ENCODE results near the gene MPPED1.

The MPPED1 gene

DNA sequence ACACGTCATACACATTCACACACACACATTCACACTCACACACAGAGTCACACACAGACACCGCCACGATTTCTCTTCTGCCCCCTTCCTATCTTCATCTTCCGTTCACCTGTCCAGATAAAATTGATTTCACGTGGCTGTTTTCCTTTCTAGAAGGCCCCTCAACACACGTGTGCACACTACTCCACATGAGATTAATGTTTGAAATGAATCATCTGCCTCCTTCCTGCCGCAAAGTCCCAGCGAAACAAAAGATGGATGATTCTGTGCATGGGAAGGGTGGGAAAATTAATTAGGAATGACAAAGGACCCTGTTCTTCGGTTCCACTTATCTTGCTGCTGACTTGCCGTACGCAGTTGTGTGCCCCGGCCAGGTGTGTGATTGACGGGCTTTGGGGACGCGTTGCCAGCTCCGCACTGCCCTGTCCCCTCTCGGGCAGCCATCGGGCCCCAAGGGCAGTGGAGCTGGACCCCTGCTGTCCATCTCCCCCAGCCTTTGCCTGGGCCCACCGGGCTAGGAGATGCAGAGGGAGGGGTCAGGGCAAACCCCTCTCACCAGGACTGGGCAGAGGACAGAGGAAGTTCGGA lies 73.8 kb downstream of the MPPED1 start:
- Mint-ChIP-seq H3K27ac (no peak overlapping the region), H3K27me3 (ENCODE audit: low read depth) (no peaks in the 10 kb centered on the region), H3K4me3 (no peak overlapping the region), H3K36me3 (ENCODE audit: low read depth) (no peaks in the 10 kb centered on the region), H3K4me1 (ENCODE audit: low read depth) (peaks cover 6% of the 10 kb centered on the region), H3K9me3 (no peaks in the 10 kb centered on the region)

DNA sequence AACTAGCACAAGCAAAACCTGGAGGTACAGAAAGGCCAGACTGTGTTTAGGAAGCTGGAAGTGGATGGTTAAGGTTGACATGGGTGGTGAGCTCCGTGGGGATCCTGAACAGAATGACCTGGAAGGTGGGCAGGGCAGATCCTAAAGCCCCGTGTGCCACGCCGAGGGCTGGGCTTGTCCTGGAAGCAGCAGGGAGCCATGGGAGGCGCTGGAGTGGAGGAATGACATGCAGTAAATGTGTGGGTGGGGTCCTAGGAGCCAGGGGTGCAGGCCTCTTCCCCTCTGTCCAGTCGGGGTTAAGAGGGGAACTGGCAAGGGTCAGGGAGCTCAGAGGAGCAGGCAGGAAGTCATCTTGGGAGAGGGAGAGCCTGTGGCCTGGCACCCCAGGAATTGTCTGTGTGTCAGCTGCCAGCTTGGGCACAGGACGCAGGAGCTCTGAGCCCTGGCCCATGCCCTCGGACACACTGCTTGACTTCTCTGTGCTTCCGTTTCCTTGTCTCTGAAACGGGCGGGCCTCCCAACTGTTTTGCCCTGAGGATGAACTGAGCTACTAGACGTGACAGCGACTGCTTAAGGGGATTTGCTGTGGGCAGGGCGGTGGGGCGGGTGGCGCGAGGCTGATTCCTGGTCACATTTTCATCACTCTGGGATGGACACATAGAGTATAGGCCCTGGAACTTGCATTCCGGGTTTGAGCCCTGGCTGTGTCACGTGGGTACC lies 75.7 kb downstream of the MPPED1 start:
- Mint-ChIP-seq H3K4me1 (ENCODE audit: low read depth) (no peaks in the 10 kb centered on the region), H3K27me3 (ENCODE audit: low read depth) (no peaks in the 10 kb centered on the region), H3K27ac (no peak overlapping the region), H3K4me3 (no peak overlapping the region), H3K9me3 (peaks cover 10% of the 10 kb centered on the region), H3K36me3 (ENCODE audit: low read depth) (no peaks in the 10 kb centered on the region)

DNA sequence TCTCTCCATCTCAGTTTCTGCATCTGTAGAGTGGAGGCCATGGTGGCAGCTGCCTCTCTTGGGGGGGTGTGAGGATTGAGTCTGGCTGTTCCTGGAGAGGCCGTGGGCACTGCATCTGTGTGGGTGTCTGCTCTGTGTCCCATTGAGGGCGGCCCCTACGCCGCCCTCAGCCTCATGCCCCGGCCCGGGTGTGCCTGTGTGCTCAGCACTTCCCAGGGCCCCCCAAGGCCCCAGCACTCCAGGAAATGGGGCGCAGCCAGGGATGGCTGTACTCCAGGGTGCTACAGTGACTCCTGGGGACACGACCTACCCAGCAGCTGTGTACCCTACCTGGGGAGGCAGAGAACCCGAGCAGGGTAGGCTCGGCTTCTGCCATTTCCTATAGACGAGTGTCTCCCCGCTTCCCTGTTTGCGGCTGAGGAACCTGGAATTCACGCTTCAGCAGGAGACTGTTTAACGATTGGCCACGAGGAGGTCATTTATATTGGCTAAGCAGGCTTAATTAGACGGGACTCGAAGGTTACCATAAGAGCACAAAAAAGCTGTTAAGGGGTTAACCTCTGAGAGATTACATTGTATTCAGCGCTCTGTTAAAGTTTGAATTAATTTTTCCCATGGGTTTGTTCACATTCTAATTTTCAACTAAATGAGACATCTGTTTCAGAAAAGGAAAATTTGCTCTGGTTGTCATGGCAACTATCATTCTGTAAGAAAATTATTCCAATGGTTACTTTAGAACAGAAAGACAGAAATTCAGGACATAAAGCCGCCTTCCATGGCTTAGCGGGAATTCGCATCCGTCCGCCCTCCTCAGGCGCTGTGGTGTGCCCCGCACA lies 76.4 kb downstream of the MPPED1 start:
- no peaks in the 10 kb centered on the region for H3K27me3 Mint-ChIP-seq (ENCODE audit: low read depth)
- H3K36me3 Mint-ChIP-seq (ENCODE audit: low read depth), result no peaks in the 10 kb centered on the region
- H3K4me1 Mint-ChIP-seq (ENCODE audit: low read depth), result no peaks in the 10 kb centered on the region
- H3K9me3 Mint-ChIP-seq, result peaks cover 10% of the 10 kb centered on the region
- no peak overlapping the region for H3K27ac Mint-ChIP-seq
- H3K4me3 Mint-ChIP-seq, result no peak overlapping the region

DNA sequence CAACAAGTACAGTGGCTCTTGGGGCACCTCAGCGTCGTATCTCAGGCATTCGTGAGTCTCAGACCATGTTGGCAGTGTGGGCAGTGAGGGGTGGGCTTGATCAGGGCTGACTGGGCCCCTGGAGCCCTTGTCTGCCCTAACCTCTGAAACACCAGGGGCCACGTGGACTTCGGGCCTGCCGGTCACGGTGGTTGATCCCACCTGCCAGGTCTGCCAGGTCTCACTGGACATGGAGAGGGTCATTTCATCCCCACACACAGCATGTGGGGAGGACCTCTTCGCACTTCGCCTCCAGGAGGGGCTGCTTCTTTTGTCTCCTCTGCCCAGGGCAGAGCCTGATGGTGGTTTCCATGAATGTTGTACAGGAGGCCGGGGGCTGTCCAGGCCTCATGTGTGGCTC lies 77.1 kb downstream of the MPPED1 start:
- H3K9me3 Mint-ChIP-seq, result peaks cover 10% of the 10 kb centered on the region
- H3K27ac Mint-ChIP-seq, result no peak overlapping the region
- H3K36me3 Mint-ChIP-seq (ENCODE audit: low read depth), result no peaks in the 10 kb centered on the region
- H3K27me3 Mint-ChIP-seq (ENCODE audit: low read depth), result no peaks in the 10 kb centered on the region
- no peaks in the 10 kb centered on the region for H3K4me1 Mint-ChIP-seq (ENCODE audit: low read depth)
- no peak overlapping the region for H3K4me3 Mint-ChIP-seq

DNA sequence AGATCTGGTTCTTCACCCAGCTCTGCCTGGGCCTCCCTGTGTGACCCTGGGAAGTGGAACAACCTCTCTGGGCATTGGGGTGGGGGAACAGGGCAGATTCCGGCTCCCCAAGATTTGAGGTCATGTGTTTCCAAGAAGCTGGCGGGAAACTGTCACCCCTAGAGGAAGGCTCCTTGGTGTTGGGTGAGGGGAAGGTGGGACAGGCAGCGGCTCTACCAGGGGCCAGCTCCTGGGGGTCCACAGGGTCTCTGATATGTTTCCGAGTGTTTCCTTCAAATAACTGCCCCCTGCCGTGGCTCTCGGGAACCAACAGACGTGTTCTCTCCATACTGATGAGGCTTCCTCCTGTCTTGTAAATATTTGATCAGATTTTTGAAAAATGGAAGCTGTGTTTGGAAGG lies 78.5 kb downstream of the MPPED1 start:
- no peaks in the 10 kb centered on the region for H3K4me1 Mint-ChIP-seq (ENCODE audit: low read depth)
- no peak overlapping the region for H3K27ac Mint-ChIP-seq
- H3K36me3 Mint-ChIP-seq (ENCODE audit: low read depth), result no peaks in the 10 kb centered on the region
- no peaks in the 10 kb centered on the region for H3K27me3 Mint-ChIP-seq (ENCODE audit: low read depth)
- H3K9me3 Mint-ChIP-seq, result peaks cover 10% of the 10 kb centered on the region
- no peak overlapping the region for H3K4me3 Mint-ChIP-seq

DNA sequence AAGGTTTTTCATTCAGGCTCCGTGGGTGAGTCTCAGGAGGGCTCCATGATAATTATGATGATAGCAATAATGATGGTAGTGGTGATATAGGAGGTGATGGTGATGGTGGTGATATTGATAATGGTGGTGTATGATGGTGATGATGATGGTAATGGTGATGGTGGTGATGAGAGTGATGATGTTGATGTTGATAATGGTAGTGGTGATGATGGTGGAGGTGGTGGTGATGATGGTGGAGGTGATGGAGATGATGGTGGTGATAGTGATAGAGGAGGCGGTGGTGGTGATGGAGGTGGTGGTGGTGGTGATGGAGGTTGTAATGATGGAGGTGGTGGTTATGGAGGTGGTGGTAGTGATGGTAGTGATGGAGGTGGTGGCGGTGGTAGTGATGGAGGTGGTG lies 79.4 kb downstream of the MPPED1 start:
- Mint-ChIP-seq H3K4me1 (ENCODE audit: low read depth) (no peaks in the 10 kb centered on the region), H3K4me3 (no peak overlapping the region), H3K9me3 (peaks cover 10% of the 10 kb centered on the region), H3K27ac (no peak overlapping the region), H3K27me3 (ENCODE audit: low read depth) (no peaks in the 10 kb centered on the region), H3K36me3 (ENCODE audit: low read depth) (no peaks in the 10 kb centered on the region)

- no peaks in the 10 kb centered on the region for H3K27me3 Mint-ChIP-seq (ENCODE audit: low read depth)
- H3K9me3 Mint-ChIP-seq, result peaks cover 10% of the 10 kb centered on the region
Measured at GRCh38 chr22:43491737-43492136, 79.9 kb downstream of the MPPED1 start.

GRCh38 chr22:43493297-43493696 lies 81.5 kb downstream of the MPPED1 start:
- H3K27me3 Mint-ChIP-seq (ENCODE audit: low read depth), result no peaks in the 10 kb centered on the region
- no peaks in the 10 kb centered on the region for H3K4me1 Mint-ChIP-seq (ENCODE audit: low read depth)
- H3K27ac Mint-ChIP-seq, result no peak overlapping the region
- no peak overlapping the region for H3K4me3 Mint-ChIP-seq
- H3K9me3 Mint-ChIP-seq, result peaks cover 16% of the 10 kb centered on the region
- H3K36me3 Mint-ChIP-seq (ENCODE audit: low read depth), result no peaks in the 10 kb centered on the region

More at GRCh38 chr22:43491737-43492136, 79.9 kb downstream of the MPPED1 start:
- Mint-ChIP-seq H3K4me1 (ENCODE audit: low read depth) (no peaks in the 10 kb centered on the region), H3K27ac (no peak overlapping the region), H3K4me3 (no peak overlapping the region), H3K36me3 (ENCODE audit: low read depth) (no peaks in the 10 kb centered on the region)

GRCh38 chr22:43497956-43498855 lies 86.4 kb downstream of the MPPED1 start:
- Mint-ChIP-seq H3K27ac (no peak overlapping the region), H3K27me3 (ENCODE audit: low read depth) (no peaks in the 10 kb centered on the region), H3K4me1 (ENCODE audit: low read depth) (no peaks in the 10 kb centered on the region), H3K36me3 (ENCODE audit: low read depth) (no peaks in the 10 kb centered on the region), H3K4me3 (no peak overlapping the region), H3K9me3 (peaks cover 6% of the 10 kb centered on the region)

DNA sequence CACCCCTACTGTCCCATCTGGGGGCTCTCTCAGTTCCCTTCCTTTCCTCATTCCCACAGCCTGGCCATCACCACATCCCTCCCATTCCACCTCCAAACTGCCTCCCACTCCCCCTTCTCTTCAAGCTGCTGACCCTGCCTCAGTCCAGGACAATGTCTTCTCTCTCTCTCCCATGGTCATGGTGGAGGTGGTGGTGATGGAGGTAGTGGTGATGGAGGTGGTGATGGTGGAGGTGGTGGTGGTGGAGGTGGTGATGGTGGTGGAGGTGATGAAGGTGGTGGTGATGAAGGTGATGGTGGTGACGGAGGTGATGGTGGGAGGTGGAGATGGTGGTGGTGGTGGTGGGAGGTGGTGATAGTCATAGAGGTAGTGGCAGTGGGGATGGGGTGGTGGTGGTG lies 87.0 kb downstream of the MPPED1 start:
- Mint-ChIP-seq H3K4me3 (no peak overlapping the region), H3K36me3 (ENCODE audit: low read depth) (no peaks in the 10 kb centered on the region), H3K27me3 (ENCODE audit: low read depth) (no peaks in the 10 kb centered on the region), H3K9me3 (peaks cover 6% of the 10 kb centered on the region), H3K4me1 (ENCODE audit: low read depth) (no peaks in the 10 kb centered on the region), H3K27ac (no peak overlapping the region)

GRCh38 chr22:43500792-43501785 lies 89.3 kb downstream of the MPPED1 start:
- Mint-ChIP-seq H3K27ac (no peak overlapping the region), H3K27me3 (ENCODE audit: low read depth) (no peaks in the 10 kb centered on the region)

DNA sequence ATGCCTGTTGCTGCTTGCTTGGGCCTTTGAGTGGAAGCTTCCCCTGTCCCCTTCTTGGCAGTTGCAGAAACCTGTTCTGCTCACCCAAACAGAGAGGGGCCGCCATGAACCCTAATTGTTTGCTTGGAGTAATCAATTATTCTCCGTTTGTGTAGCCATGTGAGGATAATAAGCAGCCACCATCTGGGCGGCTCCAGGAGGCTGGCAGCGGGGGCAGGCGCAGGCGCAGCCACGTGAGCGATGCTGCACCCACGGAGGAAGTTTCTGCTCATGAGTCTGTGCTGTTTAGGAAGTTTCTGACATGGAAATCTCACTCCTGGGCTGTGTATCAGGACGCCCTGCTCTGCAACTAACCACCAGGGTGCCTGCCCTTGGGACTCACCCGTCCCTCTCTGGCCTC lies 90.1 kb downstream of the MPPED1 start:
- no peak overlapping the region for H3K27ac Mint-ChIP-seq
- no peaks in the 10 kb centered on the region for H3K27me3 Mint-ChIP-seq (ENCODE audit: low read depth)
- no peaks in the 10 kb centered on the region for H3K4me1 Mint-ChIP-seq (ENCODE audit: low read depth)
- peaks cover 6% of the 10 kb centered on the region for H3K9me3 Mint-ChIP-seq
- no peak overlapping the region for H3K4me3 Mint-ChIP-seq
- H3K36me3 Mint-ChIP-seq (ENCODE audit: low read depth), result no peaks in the 10 kb centered on the region

More at GRCh38 chr22:43500792-43501785, 89.3 kb downstream of the MPPED1 start:
- peaks cover 6% of the 10 kb centered on the region for H3K9me3 Mint-ChIP-seq
- H3K4me3 Mint-ChIP-seq, result no peak overlapping the region
- H3K4me1 Mint-ChIP-seq (ENCODE audit: low read depth), result no peaks in the 10 kb centered on the region
- no peaks in the 10 kb centered on the region for H3K36me3 Mint-ChIP-seq (ENCODE audit: low read depth)

DNA sequence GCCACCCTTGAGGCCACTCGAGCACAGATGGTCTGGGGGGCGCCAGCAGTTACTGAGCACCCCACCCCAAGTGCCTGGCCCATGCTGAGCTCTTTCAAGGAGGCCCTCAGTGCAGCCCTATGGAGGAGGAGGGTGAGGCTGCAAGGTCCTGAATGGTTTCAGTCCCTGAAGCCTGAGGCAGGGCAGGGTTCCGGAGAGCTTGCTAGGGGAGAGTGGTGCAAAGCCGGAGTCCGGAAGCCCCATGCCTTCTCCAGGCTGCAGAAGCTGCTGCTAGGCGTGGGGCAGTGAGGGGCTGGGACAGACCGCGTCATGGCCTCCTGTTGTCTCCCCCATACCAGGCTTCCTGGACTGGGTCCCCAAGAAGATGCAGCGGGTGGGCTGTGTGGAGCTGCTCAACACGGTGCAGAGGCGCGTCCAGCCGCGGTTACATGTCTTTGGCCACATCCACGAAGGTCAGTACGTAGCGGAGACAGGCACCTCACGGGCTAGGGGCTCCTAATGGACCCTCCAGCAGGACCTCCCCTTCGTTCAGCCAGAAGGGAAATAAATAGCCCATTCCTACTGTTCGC lies 90.6 kb downstream of the MPPED1 start:
- Mint-ChIP-seq H3K4me3 (no peak overlapping the region), H3K9me3 (peaks cover 1% of the 10 kb centered on the region), H3K27me3 (ENCODE audit: low read depth) (no peaks in the 10 kb centered on the region), H3K27ac (no peak overlapping the region), H3K36me3 (ENCODE audit: low read depth) (no peaks in the 10 kb centered on the region), H3K4me1 (ENCODE audit: low read depth) (no peaks in the 10 kb centered on the region)
